ENCODE data around the gene SLC4A1AP. TPM values are rescaled to one million over a fixed set of nuclear protein-coding genes. Genes with fewer than 3 reads are reported as not detected.

The SLC4A1AP gene
- polyA plus RNA-seq, 1 experiment = 15.5 TPM

DNA sequence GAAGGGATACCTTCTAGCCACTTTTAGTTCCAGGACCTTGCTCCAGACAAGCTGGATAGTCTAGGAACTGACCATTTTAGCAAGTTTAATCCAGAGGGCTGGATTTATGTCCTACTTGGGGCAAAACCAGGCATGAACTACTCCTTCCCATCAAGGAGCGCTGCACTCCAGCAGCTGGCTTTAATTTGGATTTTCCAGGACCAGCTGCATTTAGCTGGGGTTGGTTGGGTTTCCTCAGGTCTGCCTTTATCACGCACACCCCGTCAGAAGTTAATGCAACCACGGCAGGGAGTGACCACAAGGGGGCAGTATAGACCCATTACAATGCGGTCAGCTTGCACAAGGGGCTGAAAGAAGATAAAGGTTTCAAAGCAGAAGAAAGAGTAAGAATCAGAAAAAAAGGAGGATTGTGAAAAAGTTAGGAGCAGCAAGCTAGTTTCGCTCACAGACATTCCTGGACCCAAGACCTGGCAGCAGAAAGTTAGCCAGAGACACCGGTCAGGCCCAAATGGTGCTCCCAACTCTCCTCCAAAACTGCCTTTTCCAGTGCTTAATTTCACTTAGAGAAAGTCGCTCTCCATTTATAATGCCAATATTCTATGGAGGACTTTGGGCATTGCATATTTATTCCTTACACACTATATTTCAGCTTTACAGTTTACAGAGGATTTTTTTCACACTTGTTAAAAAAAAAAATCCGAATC is 40.1 kb downstream of the SLC4A1AP start:
- Histone ChIP-seq H3K27me3 (ENCODE audit: control insufficient read depth, insufficient read depth, low read length) (no peaks in the 10 kb centered on the region), H3K27ac (ENCODE audit: low read depth, low read length) (peak overlapping the region; percentile 61), H3K4me3 (ENCODE audit: low read depth, low read length) (no peak overlapping the region), H3K9me3 (ENCODE audit: control insufficient read depth, insufficient read depth, low read length) (no peaks in the 10 kb centered on the region)
- POLR2A ChIA-PET = interaction anchor here (0.5 to 1.2 kb wide), 7 partner anchors 20 to 1048 kb away, joined by 3 to 6 read pairs (median 3); partner anchors contain the start of genes FOSL2 and PPP1CB
- peak; percentile 94 for DNase-seq (ENCODE audit: low read depth, low spot score)
- TF ChIP-seq, protein P1, sequence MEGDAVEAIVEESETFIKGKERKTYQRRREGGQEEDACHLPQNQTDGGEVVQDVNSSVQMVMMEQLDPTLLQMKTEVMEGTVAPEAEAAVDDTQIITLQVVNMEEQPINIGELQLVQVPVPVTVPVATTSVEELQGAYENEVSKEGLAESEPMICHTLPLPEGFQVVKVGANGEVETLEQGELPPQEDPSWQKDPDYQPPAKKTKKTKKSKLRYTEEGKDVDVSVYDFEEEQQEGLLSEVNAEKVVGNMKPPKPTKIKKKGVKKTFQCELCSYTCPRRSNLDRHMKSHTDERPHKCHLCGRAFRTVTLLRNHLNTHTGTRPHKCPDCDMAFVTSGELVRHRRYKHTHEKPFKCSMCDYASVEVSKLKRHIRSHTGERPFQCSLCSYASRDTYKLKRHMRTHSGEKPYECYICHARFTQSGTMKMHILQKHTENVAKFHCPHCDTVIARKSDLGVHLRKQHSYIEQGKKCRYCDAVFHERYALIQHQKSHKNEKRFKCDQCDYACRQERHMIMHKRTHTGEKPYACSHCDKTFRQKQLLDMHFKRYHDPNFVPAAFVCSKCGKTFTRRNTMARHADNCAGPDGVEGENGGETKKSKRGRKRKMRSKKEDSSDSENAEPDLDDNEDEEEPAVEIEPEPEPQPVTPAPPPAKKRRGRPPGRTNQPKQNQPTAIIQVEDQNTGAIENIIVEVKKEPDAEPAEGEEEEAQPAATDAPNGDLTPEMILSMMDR (IDR thresholded peaks at IDR 0.05; ENCODE audit: low read depth, low read length) = peak; percentile 90
- CTCF ChIA-PET = interaction anchor here (0.6 to 2.9 kb wide), 26 partner anchors 8 to 1177 kb away, joined by 3 to 39 read pairs (median 4); no protein-coding TSS in a partner anchor

DNA sequence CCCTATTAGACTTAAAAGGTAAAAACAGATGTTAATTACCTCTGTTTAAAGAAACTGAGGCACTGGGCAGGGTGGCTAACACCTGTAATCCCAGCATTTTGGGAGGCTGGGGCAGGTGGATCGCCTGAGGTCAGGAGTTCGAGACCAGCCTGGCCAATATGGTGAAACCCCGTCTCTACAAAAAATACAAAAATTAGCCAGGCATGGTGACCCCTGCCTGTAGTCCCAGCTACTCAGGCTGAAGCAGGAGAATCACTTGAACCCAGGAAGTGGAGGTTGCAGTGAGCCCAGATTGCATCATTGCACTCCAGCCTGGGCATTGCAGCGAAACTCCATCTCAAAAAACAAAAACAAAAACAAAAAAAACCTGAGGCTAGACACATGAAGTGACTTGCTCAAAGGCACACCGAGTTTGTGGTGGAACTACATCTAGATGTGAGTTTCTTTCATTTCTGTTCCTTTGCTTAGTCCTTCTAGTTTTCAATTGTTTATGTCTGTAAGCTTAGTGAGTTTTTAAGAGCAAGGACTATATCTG is 40.7 kb downstream of the SLC4A1AP start:
- H3K27ac ChIP-seq (ENCODE audit: low read depth, low read length) = no peak overlapping the region
- no peak for DNase-seq (ENCODE audit: low read depth, low spot score)
- POLR2A ChIA-PET = interaction anchor here (0.5 to 1.2 kb wide), 4 partner anchors 21 to 713 kb away, joined by 3 to 6 read pairs (median 4); no protein-coding TSS in a partner anchor
- TF ChIP-seq, protein P1 (IDR thresholded peaks at IDR 0.05; ENCODE audit: low read depth, low read length) = no peak
- CTCF ChIA-PET = interaction anchor here (0.6 to 2.9 kb wide), 23 partner anchors 8 to 1176 kb away, joined by 3 to 39 read pairs (median 4); no protein-coding TSS in a partner anchor
- no peaks in the 10 kb centered on the region for H3K9me3 ChIP-seq (ENCODE audit: control insufficient read depth, insufficient read depth, low read length)
- H3K4me3 ChIP-seq (ENCODE audit: low read depth, low read length) = no peak overlapping the region
- no peaks in the 10 kb centered on the region for H3K27me3 ChIP-seq (ENCODE audit: control insufficient read depth, insufficient read depth, low read length)

DNA sequence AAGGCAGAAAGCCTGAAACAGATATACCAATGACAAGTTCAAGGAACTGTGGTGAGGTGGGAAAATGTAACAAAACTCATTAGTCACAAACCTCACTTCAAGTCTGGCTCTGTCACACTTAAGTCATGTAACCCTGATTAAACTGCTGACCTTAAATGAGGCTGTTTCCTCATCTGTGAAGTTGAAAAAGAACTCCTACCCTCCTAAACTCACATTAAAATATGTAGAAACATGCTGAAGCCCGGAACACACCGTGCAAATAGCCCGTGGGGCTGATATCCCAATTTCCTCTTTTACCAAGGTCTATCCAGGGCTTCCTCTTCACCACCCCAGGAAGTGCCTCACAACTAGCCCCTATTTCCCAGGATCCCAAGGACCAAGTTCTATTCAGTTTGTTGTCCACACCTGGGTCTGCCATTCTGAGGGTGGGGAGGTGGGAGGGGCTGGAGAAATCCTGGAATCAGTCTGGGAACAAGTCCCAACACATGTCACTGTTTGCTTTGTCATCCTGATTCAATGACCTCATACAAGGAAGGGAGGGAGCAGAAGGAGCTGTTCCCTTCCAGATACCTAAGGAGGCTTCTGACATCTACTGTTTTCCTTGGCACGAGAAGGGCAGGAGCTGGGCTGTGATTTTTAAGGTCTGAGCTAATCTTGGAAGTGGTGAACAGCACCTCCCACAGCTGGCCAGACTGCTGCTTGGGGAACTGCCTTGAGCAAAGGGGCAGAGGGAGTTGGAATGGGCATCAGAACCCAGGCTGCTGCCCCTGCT is 42.3 kb downstream of the SLC4A1AP start:
- Histone ChIP-seq H3K4me3 (ENCODE audit: low read depth, low read length) (no peak overlapping the region), H3K27ac (ENCODE audit: low read depth, low read length) (peak overlapping the region; percentile 90), H3K9me3 (ENCODE audit: control insufficient read depth, insufficient read depth, low read length) (no peaks in the 10 kb centered on the region), H3K27me3 (ENCODE audit: control insufficient read depth, insufficient read depth, low read length) (no peaks in the 10 kb centered on the region)
- DNase-seq (ENCODE audit: low read depth, low spot score) = peak; percentile 86
- CTCF ChIA-PET = interaction anchor here (0.6 to 2.9 kb wide), 4 partner anchors 17 to 747 kb away, joined by 6 to 14 read pairs (median 13); no protein-coding TSS in a partner anchor
- TF ChIP-seq, protein P1 (IDR thresholded peaks at IDR 0.05; ENCODE audit: low read depth, low read length) = no peak
- POLR2A ChIA-PET = interaction anchor here (0.5 to 1.2 kb wide), 5 partner anchors 458 to 848 kb away, joined by 3 to 4 read pairs (median 4); no protein-coding TSS in a partner anchor

DNA sequence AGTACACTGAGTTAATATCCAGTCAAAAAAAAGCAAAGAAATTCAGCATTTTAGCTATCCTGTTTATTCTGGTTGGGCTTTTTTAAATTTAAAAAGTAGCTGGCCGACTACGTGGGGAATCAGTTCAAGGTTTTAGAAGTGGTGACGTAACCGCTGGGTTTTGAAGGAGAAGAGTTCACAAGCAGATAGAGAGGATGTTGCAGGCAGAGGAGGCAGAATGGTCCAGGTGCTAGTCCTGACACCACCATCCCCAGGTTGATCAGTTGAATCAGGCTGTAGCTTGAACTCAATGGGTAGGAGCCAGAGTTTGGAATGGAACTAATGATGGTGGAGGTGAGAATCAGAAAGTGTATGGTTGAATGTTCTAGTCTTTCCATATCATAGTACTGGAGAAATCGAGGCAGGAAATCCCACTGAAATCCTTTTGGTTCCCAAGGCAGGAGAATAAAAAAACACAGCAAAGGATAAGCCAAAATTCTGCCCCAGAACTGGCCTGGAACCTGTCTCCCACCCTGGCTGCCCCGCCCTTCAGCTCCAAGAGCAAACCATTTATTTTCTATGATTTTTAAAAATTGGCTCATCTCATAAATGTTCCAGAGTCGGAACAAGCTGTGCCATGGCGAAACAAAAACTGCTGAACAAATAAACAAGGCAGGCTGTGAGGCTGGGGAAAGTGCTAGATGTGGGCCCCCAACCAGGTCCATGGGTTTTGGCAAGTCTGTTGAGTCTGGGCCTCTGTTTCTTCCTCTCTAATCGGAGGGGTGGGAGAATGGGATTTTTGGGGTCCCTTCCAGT is 44.0 kb downstream of the SLC4A1AP start:
- Histone ChIP-seq H3K4me3 (ENCODE audit: low read depth, low read length) (no peak overlapping the region), H3K27ac (ENCODE audit: low read depth, low read length) (no peak overlapping the region), H3K9me3 (ENCODE audit: control insufficient read depth, insufficient read depth, low read length) (no peaks in the 10 kb centered on the region), H3K27me3 (ENCODE audit: control insufficient read depth, insufficient read depth, low read length) (no peaks in the 10 kb centered on the region)
- DNase-seq (ENCODE audit: low read depth, low spot score) = no peak
- CTCF ChIA-PET = interaction anchor here (0.8 to 2.0 kb wide), 3 partner anchors 16 to 25 kb away, joined by 3 to 14 read pairs (median 12); no protein-coding TSS in a partner anchor
- POLR2A ChIA-PET = no interaction called here
- TF ChIP-seq, protein P1 (IDR thresholded peaks at IDR 0.05; ENCODE audit: low read depth, low read length) = no peak

Measured in AG04450 (cell line).